Fibroblast of peridontal ligament (primary cell): Measurements from ENCODE around the gene AATK.
A peak's percentile ranks its signal among the peaks of the same experiment; 100 is the strongest.
"Not testable (repeated sequence)": the region's sequence is repeated elsewhere in the genome, so short reads cannot be mapped to it uniquely, and the experiment has no call there.

Experiments
- DNase-seq: peaks from one replicate; pipeline ENCODE4 v3.0.0-alpha.2; 2010; ENCODE audit errors: extremely low read depth

The AATK gene

DNA sequence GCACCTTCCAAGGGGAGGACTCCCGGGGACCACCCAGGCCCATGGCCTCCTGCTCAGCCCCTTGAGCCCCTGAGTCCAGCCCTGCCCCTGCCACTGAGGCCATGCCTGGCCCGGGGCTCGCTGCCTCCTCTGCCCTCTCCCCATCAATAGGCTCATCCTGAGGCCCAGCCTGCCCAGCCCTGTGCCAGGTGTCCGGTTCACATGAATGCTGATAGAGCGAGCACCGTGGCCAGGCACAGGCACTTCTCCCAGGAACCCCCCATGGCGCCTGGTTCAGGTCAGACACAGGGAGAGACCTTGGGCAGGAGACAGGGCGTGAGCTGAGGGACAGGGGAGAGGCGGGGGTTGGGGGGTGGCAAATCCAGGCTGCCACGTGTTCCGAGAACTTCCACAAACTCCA is 3.5 kb downstream of the AATK start:
- no peak for DNase-seq

DNA sequence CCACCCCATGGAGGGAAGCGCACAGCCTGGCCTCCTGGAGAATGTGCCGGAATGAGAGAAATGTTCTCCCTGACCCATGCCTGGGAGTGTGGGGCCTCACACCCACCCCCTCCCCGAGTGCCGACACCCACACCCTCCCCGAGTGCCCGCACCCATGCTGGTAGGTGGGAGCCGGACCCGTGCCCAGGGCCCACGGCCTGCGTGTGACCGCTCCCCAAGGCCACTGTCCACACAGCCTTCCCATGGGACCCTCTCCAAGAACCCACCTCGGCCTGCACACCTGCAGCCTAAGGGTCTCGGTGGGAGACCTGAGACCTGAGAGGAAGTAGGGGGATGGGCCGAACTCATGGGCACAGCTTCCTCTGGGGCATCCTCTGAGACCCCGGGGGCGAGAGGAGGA is 4.0 kb downstream of the AATK start:
- no peak for DNase-seq

DNA sequence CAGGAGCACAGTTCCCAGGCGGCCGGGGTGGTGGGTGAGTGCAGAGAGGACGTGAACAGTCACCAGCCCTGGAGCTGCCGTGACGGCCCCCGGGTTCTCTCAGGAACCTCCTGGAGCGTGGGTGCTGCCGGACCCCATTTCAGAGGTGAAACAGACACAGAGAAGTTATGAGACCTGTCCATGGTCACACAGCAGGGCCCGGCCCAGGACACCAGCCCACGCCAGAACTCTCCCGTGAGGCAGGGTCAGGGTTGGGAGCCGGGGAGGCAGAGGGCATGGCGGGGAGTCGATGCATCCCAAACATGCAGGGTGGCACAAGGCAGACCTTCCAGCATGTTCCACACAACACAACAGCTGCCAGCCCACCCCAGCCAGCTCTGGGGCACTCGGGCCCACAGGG is 4.5 kb downstream of the AATK start:
- DNase-seq, result no peak

DNA sequence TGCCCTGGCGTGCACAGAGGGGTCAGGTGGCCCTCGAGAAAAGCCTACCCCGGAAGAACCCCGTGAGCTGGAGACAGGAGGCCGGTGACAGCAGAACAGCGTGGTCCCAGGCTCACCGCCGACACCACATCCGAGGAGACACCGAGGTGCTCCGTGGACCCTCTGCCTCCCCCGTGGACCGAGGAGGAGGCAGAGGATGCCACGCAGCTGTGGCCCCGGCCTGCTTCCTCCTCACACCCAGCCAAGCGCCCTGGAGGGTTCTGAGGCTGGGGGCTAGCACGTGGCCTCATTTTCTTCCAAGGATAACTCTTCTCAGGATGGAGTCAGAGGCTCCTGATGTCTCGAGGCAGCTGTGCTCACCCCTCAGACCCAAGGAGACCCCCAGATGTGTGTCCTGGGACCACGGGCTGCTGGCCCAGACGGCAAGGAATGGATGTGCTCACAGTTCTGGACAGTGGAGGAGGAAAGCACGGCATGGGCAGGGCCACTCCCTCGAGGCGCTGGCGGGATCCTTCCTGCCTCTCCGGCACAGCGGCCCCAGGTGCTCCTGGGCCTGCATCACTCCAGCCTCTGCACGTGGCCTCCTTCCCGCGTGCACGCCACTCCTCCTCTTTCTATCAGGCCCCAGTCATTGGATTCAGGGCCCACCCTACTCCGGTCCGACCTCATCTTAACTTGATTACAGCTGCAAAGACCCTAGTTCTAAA is 5.1 kb downstream of the AATK start:
- DNase-seq, result no peak

DNA sequence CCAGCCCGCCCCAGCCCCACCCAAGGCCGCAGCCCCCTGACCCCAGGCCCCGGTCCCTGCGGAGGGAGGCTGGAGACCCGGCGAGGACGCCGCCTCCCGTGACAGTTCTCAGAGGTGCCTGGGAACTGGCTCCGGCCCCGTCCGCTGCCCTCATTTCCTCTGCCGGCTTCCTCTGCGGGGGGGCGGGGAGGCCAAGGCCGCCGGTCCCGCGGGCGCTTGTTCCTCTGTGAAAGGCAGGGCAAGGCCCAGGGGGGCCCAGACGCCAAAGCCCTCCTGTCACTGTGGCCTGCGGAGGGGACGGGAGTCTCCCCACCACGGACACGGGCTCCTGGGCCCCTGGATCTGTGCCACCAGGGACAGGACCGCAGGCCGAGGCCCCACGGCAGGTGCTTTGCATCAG is 5.7 kb downstream of the AATK start:
- DNase-seq, result no peak

DNA sequence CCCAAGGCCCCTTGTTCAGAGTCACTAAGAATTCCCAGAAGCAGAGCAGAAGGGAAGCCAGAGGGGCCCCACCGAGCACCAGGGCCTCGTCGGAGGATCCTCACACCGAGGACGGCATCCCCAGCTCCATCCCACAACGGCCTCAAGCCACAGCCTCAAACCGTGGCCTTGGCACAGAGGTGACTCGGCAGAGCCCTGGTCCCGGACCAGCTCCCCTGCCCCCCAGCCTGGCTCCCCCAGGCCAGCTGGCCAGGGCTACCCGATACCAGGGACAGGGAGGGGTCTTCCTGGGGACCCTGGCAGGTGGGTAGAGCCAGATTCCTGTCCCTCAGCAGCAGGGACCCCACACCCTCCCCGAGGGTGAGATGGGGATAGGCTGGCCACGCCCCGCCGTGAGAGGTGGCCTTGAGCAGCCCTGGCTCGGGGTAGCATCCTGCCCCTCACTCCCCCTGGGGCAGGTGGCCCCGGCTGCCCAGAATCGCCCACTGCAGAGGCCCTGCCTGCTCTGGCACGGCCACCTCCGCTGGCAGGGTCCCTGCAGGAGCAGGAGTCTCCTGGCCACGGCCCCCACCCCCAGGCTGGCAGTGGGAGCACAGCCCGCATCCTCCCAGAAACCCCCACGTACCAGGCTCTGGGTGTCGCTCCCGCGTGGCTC is 6.3 kb downstream of the AATK start:
- DNase-seq, result no peak

DNA sequence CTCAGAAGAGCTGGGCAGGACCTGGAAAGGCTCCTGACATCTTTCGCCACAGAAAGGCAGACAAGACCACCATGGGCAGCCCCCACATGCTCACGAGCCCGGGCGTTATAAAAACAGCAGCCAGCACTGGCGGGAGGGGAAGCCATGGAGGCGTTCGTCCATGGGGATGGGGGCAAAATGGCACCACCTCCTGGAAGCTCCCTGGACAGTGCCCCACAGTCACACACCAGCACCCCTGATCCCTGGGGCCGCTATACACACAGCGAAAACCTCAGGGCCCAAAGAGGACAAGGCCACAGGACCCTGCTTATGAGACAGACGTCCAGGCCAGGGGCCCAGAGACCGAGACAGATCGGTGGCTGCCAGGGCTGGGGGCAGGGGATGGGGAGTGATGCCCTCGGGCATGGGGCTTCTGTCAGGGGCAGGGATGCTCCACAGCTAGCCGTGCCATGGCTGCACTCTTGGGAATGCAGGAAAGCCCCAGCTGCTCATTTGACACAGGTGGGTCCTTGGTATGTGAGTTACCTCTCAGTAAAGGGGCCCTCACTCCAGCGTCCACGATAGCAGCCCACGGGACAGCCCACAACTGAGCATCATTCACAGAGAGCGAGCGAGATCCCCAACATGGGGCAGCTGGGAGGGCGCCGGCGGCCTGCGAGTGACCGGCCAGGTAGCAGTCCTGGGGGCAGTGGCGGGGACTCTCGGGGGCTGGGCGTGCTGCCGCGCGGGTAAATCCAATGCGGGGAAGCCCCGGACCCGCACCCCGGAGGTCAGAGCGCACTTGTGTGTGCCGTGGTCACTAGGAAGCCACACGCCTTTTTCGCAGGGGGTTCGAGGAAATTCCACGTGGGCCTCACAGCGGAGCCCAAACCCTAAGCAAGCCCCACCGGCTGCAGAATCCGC is 7.1 kb downstream of the AATK start:
- no peak for DNase-seq

DNA sequence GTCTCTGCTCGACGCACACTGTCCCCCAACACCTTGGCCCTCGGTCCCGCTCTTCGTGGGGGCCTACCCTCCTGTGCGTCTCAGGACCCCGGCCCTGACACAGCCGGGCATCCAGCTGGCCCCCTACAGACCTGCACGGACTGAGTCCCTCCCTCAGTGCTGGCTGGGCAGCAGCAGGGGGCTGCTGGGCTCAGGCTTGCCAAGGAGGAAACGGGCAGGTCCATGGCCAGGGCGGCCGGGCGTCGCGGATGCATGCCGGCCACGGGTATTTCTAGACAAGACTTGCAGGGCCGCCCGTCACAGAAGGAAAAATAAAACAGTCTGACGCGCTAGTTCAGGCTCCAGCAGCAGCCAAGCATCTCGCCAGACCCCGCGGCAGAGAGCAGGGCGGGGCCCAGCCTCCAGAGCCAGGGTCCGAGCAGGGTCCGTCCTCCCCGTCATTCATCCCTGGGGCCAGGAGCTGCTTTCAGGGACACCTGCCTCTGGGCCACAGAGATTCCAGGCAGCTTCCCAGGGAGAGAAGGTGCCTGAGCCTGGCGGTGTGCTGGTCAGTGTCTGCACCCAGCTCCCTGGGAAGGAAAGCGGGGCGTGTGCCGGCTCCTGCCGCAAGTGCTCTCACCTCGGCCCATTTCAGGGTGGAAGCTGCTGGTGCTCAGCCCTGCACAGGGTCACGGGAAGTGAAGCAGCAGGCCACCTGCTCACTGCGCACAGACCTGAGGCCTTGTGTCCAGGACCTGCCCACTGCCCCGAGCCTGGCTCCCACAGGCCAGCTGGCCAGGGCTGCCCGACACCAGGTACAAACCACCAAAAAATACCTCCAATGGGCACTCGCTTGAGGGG is 8.0 kb downstream of the AATK start:
- no peak for DNase-seq

DNA sequence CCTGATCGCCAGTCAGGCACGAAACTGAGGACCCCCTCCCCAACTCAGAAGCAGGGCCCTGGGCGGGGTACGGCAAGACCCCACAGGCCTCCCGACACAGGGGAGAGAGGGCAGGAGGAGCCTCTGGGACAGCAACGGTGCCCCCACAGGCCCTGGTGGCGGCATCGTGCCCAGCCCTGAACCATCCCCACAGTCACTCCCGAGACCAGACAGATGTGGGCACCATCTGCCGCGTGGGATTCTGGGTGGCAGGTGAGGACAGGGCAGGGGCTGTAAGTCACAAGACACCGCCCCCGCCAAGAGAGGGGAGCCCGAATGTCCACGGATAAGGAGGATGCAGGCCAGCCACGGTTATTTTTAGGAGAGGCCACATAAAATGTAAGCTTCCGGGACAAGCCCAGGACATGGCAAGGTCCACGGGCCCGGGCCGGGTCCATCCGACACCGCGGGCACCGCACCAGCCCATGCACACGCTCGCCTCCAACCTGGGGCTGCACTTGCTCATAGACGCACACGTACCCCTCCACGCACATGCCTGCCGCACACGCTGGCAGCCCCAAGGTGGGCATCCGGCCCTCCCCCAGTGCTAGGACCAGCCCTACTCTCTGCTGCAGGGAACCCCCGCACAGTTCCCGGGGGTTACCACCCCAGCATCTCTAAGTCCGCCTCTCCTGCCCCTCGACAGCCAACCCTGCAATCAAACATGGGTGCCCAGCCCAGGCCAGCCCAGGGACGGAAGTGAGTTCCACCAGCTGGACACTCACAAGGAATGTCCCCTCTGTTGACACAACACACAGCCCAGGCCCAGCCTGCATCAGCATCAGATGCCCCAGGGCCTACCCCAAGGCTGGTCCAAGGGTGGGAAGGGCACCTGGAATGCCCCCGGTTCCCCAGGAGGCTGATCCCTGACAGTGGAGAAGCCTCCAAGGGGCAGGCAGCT is 8.9 kb downstream of the AATK start:
- DNase-seq, result no peak

DNA sequence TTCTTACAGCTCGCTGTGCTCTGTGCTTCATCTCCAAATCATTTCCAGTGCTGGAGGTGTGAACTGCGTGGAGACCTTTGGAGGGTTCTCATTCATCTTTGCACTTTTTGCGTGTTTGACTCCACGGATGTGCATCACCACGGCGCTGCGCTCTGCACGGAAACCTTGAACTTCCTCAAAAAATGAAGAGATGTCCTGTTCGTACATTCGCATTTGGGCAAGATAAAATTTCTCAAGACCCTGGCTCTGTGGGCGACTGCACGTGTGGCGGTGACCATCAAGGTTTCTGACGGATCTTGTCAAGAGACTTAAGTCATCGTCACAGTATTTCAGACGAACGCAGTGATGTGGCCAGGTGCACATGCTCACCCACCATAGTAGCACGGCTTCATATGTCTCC is 11.1 kb downstream of the AATK start:
- DNase-seq, result no peak

DNA sequence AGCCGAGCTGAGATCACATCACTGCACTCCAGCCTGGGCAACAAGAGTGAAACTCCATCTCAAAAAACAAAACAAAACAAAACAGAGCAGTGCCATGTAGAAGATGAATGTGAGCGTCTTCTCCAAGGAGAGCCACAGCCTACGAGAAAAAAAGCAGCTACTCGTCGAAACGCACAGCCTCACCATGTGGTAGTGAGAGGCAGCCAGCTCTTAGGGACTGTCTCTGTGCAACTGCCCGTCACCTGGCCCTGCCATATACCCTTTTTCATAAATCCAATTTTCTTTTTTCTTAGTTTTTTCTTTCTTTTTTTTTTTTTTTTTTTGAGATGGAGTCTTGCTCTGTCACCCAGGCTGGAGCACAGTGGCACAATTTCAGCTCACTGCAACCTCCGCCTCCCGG is 12.0 kb downstream of the AATK start:
- not testable (repeated sequence) for DNase-seq

DNA sequence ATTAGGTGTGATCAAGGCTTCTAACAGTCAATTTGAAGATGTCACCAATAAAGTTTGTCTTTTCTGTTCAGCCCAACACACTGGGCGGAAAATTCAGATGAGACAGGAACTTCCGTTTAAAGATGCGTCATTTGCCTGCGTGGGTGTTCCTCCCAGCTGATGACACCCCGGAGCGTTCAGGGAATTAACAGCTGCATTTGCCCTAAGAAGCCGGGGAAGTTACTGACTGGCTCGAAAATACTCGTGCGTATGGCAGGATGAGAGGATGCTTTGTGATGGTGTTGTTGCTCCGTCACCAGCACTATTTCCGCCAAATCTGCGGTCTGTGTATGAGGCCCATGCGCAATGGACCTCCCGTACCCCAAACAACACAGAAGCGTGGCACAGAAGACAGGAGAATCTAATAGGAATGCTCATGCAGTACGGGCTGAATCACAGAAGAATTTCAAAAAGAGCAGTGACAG is 12.6 kb downstream of the AATK start:
- no peak for DNase-seq

DNA sequence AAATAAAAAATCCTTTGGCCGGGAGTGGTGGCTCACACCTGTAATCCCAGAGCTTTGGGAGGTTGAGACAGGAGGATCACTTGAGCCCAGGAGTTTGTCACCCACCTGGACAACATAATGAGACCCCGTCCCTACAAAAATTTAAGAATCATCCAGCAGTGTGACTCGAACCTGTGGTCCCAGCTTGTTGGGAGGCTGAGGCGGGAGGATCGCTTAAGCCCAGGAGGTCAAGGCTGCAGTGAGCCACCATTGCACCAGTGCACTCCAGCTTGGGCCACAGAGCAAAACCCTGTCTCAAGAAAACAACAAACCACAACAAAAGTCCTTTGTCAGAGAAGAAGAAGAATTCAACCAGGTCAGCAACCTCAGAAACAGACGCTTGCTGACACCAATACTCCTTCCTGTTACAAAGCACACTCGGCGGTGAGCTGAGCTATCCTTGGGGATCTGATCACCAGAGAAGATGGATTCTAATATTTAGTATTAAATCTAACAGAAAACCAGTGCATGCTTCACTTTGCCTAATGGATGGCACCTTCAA is 13.7 kb downstream of the AATK start:
- no peak for DNase-seq

DNA sequence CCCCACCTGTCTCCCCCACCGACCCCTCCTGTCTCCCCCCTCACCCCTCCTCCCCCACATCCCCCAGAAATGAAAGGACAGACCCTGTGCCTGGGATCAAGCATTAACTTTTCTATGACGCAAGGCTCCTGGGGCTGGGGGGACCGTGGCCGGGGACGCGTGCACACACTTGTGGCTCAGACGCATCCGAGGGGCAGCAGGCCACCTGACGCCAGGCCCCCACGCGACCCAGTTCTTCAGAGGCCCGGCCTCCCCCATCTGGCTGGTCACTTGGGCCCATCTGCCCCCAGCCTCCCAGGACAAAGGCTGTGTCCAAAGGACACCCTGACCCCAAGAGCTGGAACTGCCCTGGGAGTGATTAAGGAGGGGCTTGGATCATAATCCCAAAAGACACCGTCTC is 14.7 kb downstream of the AATK start:
- DNase-seq, result no peak

DNA sequence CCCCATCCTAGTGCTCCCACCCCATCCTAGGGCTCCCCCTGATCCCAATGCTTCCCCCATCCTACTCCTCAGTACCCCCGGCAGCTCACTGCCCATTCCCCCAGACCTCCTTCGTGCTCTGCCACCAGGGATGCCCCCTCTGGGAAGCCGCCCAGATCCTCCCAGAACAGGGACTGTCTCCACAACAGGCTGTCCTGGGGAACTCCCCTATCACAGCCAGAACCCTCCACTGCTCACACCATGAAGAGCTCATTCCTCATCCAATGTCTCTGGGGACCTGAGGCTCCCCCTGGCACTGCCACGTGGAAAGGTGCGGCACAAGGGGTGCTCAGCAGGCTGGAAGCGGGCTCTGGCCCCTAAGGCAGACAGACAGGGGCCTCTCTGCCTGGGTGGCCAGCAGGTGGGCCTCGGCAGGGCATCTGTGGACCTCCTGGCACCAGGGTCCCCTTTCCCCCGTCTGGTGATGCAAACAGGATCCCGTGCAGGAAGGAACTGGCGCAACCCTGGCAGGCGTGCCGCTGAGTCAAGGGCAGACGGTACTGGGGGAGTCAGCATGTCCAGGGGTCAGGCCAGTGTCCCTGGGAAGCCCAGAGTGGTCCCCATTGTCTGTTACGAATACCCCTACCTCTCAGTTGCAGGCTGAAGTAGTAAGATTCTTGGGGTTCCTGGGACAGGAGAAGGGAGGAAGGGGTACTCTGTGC is 15.5 kb downstream of the AATK start:
- DNase-seq, result no peak

DNA sequence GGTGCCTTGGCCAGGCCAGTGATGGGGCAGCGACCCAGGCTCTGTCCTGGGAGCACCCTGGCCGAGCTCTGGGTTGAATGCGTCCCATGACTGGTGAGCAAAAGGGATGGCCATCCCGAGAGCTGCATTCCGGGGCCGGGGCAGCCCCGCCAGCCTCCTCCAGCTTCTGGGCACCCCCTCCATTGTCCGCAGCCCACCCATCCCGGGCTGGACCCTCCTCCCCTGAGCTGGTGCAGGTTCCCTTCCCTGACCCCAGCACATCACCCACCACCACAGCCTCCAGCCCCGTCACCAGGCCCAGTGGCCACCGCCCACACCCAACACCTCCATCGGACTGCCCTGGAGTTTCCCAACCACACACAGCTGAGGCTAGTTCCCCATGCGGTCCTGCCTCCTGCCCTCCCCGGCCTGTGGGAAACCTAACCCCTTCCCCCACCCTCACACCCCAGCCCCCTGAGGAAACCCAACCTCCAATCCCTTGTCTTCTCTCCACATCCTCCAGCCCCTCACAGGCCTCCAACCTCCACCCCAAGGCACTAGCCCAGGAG is 17.0 kb downstream of the AATK start:
- DNase-seq, result no peak

DNA sequence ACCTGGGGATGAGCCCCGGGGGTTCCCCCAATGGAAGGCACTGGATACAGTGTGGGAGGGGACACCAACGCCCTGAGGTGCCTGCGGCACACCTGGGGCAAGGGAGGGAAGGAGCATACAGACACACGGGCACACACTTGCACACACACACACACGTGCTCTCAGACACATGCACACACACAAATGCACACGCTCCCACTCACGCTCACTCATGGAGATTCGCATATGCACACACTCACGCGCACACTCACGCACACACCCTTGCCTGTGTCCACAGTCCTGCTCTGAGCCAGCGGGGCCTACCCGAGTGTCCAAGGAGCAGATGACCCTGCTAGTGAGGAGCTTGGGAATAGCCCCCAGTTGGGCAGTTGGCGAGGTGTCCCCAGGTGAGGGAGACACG is 17.4 kb downstream of the AATK start:
- no peak for DNase-seq

DNA sequence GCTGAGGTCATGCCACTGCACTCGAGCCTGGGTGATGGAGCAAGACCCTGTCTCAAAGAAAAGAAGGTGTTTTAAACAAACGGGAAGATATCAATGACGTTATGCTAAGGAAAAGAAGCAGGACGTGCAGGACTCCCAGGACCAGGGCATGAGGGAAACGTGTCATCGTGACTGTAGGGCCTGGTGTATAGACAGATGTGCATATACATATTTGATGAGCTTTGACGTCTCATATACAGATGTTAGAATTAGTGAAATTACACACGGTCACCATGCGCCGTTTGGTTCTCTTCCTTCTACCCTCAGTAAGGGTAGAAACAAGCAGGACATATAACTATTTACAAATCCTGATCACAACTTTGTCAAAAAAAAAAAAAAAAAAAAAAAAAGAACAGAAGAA is 18.3 kb downstream of the AATK start:
- no peak for DNase-seq

DNA sequence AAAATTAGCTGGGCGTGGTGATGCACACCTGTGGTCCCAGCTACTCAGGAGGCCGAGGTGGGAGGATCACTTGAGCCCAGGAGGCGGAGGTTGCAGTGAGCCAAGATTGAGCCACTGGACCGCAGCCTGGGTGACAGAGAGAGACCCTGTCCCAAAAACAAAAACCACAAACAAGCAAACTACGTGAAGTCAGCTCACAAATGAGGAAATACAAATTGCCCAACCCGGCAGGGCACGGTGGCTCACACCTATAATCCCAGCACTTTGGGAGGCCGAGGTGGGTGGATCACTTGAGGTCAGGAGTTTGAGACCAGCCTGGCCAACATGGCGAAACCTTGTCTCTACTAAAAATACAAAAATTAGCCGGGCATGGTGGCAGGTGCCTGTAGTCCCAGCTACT is 19.8 kb downstream of the AATK start:
- DNase-seq, result not testable (repeated sequence)

DNA sequence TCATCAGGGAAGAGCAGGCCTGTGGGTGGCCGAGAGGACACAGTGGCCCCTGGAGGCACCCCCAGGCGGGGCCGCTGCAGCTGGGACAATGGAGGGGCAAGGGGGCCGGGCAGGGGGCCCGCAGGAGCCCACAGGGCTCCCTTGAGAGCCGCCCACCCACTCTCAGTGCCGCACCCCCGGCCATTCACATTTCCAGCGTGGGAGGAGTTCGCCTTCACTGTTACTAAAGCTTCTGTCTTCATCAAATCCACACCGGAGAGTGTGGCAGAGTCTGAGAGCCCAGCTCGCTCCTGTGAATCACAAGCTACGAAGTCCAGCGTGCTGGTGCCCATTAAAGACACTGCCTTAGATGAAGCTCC is 21.6 kb downstream of the AATK start:
- DNase-seq, result peak; percentile 1
